ENCODE data around the gene PARN.

DNA sequence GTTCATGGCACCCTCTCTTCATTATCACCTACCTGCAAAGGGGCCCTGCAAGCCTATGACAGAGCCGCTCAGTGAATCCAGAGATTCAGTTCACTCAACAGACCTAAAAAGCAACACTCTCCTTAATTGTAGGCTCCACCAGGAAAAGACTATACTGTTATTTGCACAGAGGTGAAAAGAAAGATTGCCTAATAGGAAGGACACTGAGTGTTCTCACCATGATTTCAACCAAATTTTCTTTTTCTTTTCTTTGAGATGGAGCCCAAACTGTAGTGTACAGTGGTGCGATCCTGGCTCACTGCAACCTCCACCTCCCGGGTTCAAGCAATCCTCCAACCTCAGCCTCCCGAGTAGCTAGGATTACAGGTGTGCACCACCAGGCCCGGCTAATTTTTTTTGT, 104.5 kb downstream of the PARN start:
- TF ChIP-seq, protein P1, sequence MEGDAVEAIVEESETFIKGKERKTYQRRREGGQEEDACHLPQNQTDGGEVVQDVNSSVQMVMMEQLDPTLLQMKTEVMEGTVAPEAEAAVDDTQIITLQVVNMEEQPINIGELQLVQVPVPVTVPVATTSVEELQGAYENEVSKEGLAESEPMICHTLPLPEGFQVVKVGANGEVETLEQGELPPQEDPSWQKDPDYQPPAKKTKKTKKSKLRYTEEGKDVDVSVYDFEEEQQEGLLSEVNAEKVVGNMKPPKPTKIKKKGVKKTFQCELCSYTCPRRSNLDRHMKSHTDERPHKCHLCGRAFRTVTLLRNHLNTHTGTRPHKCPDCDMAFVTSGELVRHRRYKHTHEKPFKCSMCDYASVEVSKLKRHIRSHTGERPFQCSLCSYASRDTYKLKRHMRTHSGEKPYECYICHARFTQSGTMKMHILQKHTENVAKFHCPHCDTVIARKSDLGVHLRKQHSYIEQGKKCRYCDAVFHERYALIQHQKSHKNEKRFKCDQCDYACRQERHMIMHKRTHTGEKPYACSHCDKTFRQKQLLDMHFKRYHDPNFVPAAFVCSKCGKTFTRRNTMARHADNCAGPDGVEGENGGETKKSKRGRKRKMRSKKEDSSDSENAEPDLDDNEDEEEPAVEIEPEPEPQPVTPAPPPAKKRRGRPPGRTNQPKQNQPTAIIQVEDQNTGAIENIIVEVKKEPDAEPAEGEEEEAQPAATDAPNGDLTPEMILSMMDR (IDR thresholded peaks at IDR 0.05): no peak
- TF ChIP-seq POLR2A (IDR thresholded peaks at IDR 0.05): no peak
